Activated CD8-positive, alpha-beta memory T cell treated with anti-CD3 and anti-CD28 coated beads for 1 hour (primary cell): Measurements from ENCODE around the gene ZNF714.
"Not testable (repeated sequence)": the region's sequence is repeated elsewhere in the genome, so short reads cannot be mapped to it uniquely, and the experiment has no call there.

Experiments
- DNase-seq, 2 donors: peaks; one replicate each; pipeline ENCODE4 v3.0.0-alpha.2; 2020; ENCODE audit warnings: low read depth in 1 of 2; ENCODE audit errors: extremely low read depth in 1 of 2

Gene ZNF714

DNA sequence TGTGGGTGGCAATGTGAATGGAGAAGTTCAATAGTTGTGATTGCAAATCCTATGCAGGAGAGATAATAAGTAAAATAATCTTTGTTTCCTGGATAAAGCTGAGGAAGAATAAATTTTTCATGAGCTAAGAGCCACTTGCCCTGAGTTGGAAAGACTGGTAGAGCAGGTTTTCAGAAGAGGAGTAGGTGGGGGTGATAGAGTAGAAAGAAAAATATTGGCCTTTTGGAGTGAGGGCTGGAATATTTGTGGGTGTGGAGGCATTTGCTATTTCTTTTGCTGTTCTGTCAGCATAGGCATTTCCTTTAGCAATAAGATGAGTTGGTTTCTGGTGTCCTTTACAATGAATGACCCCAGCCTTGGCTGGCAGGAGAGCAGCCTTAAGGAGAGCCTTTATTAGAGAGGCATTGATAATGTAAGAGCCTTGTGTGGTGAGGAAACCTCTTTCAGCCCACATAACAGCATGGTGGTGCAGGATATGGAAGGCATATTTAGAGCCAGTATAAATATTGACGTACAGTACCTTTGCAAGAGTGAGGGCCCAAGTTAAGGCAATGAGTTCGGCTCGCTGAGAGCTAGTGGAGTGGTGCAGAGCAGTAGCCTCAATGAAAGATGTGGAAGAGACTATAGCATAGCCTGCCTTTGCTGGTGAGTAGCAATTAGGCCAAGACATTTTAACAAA is 48.2 kb downstream of the ZNF714 start:
- DNase-seq, result no peak

DNA sequence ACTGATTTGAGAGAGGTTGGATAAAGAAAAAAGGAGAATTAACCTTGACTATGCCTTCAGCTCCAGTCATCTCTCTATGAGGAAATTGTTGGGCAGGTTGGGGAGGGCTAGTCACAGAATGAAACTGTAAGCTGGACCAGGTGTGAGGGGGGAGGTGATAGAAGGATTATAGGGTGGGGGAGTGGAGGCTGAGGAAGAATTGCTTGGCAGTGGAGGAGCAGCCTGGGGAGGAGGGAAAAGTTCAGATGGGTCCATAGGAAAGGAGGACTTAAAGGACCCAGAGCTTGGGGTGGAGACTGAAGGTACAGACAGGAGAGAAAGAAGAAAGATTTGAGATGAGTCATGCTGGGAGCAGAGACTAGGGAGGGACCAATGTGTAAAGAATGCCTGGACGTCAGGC is 51.6 kb downstream of the ZNF714 start:
- no peak for DNase-seq

DNA sequence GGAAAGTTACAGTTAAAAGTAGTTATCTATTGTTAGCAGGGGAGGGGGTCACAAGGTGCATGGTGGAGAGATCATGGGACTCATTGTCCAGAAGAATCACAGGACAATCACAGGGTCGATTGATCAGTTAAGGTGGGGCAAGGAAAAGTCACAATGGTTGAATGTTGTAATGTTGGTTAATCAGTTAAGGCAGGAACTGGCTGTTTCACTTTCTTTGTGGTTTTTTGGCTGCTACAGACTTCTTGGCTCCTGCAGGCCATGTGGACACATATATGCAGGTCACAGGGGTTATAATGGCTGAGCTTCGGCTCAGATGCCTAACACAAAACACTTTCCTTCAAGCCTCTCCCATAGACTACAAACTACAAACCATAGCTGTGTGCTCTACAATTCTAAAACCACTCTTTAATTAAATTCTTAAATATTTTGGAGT is 52.9 kb downstream of the ZNF714 start:
- DNase-seq, result no peak

DNA sequence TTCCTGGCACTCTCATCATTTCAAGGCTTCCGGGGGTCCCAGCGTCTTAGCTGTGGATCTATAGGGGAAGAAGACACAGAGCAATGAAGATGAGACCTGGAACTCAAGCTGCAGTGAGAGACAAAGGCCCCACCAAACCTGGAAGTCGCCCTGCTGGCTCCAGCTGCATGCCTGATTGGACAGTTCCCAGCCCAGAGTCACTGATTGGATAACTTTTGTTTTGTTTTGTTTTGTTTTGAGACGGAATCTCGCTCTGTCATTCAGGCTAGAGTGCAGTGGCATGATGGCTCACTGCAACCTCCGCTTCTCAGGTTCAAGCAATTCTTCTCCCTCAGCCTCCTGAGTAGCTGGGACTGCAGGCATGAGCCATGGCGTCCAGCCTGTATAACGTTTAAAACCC is 53.4 kb downstream of the ZNF714 start:
- DNase-seq, result no peak

DNA sequence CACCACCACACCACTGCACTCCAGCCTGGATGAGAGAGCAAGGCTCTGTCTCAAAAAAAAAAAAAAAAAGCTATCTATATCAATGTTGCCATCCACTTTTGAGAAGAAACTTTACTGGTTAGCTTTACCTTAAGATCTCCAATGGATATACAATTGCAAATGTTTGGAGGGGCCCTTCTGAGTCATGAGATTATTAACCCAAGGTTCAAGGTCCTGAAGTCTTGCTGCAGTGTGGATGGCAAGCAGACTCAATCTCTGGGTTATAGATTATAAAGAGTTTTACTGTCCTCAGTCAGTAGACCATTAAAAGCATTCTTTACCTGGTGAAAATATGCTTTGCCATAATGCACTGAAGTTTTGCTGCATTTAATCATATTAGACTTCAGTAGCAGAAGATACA is 56.1 kb downstream of the ZNF714 start:
- DNase-seq, result no peak

DNA sequence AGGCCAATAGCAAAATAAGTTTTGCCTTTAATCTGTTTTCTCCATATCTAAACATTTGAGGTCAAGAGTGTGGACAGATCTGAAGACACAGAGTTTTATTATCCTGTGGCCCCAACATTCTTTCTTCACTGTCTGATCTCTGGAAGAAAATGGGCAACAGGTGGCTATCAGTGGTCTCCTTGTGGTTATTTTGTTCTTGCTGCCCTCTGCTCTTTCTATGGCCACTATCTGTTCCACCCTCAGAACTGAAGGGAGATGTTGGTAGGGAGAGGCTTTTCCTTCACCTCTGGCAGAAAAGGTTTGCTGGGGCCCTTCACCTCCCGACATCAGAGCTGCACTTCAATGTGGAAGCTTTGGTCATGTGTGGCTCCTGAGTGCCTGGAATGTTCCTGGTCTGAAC is 59.0 kb downstream of the ZNF714 start:
- DNase-seq, result not testable (repeated sequence)

DNA sequence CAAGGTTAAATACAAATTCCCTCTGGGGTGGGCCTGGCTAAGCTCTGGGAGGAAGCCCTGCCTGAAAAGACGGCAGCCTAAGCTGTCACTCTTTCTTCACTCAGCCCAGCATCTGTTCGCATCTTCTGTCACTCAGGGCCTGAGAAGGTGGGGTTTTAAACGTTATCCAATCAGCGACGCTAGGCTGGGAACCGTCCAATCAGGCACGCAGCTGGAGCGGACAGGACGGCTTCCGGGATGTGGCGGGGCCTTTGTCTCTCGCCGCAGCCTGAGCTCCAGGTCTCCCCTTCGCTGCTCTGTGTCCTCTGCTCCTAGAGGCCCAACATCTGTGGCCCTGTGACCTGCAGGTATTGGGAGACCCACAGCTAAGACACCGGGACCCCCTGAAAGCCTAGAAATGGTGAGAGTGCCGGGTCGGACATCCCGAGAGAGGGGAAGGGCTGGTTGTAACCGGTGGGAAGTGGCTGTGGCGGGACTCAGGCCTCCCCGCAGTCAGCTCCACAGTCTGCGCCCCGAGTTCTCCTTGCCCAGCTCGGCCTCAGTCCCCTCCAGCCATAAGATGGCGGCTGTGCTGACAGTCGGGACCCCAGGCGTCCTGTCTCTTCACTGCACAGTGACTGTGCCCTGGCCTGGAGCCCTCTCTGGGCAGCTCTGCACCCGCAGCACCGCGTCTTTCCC is 59.9 kb downstream of the ZNF714 start, which contains the start of gene ZNF431:
Gene ZNF431 (plus strand): TSS at position 254 of the 678 bp plus-strand sequence. CDS start 144 bp downstream, at position 398.
- peak; percentile 73 for DNase-seq

DNA sequence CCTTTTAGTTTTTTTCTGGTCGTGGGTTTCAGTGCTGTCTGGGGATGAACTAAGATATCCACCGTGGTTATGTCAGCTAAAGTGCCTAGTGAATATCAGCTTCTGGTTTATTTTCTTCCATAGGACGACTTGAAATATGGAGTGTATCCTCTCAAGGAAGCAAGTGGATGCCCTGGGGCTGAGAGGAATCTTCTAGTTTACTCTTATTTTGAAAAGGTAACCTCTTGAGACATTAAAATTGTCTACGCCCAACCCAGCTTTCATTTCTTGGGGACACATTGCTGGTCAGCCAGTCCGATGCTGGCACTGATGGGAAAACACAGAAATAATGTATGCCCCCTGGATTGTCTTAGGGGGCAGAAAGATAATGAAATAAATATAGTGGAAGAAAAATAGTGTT is 61.4 kb downstream of the ZNF714 start:
- no peak for DNase-seq

DNA sequence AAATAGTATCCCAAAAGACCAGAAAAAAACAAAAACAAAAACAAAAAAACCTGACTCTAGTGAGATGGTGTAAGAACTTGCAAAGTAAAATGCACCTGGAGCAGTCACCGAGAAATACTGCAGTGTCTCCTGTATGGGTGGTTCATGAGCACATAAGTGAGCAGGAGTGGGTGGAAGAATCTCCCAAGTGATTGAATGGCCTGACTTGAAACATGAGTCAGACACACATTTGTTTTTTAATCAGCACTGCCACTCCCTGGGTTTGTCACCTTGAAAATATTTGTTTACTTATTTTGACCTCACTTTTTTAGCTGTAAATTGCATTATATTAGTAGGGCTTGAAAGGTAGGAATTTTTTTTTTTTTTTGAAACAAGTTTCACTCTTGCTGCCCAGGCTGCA is 61.9 kb downstream of the ZNF714 start:
- DNase-seq, result no peak

DNA sequence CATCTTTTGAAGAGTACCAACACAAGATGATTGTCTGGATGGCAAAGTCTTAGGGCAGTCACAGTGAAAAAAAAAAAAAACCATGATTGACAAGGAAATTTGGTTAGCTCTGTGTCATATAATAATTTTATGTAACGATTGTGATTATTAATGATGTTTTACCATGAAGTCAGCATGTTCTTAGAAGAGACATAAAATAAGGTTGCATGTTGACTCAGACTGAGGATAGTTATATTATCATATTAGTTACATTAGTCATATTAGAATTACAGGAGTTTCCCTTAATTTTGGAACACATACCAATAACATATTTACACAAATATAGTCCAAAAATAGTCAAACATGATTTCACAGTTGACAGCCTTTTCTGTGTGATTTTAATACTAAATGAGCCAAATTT is 65.5 kb downstream of the ZNF714 start:
- DNase-seq, result no peak

DNA sequence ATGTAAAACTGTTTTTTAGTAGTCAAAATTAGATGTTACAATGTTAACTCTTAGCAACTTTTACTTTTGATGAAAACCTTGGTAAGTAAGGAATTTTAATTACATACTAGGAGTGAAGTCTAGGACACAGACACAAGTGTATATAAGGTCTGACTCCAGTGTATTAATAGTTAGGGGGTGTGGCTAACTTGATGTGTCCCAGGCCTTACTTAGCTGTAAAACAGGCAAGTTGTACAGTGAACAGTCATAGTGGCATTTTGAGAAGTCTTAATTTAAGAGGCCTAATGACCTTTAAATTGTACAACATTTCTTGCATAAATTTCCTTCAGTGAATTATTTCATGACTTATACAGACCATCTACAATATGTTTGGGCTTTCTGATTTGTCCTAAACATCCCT is 66.7 kb downstream of the ZNF714 start:
- no peak for DNase-seq

DNA sequence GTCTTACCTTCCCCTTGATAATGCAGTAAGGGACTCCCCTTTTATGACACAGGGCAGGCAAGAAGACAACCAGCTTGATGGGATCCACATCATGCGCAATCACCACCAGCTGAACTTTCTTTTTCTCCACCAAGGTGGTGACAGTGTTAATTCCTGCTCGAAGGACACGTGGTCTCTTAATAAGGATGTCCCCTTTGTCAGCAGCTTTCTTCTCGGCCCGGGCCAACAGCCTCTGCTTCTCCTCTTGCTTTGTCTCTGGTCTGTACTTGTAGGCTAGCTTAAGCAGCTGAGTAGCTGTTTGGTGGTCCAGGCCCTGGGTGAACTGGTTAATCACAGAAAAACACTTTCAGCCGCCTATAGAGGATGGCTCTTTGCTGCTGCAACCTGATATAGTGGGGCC is 67.9 kb downstream of the ZNF714 start:
- DNase-seq, result no peak

DNA sequence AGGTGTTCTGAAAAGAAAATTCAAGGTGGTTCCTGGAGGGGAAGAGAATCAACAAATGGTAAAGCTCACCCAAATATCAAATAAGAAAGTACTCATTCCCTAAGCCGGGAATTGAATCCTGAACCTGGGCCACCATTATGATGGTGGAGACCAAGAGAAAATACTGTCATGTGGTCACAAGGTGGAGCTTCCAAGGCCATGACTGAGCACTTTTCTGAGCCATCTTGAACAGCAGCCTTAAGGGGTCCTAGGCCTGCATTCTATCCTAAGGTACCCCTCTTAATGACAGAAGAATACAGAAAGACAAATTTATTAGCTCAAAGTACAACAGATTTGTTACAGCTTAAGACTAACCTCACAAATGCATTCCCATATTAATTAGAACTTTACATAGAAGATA is 69.5 kb downstream of the ZNF714 start:
- DNase-seq, result no peak

DNA sequence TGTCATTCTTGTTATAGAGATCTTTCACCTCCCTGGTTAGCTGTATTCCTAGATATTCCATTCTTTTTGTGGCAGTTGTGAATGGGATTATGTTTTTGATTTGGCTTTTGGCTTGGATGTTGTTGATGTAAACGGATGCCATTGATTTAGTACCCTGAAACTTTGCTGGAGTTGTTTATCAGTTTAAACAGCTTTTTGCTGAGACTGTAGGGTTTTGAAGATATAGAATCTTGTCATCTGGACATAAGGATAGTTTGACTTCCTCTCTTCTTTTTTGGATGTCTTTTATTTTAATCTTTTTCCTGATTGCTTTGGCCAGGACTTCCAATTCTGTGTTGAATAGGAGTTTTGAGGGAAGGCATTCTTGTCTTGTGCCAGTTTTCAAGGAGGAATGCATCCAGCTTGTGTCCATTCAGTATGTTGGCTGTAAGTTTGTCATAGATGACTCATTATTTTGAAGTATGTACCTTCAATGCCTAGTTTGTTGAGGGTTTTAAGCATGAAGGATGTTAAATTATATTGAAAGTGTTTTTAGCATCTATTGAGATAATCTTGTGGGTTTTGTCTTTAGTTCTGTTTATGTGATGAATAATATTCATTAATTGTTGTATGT is 76.6 kb downstream of the ZNF714 start:
- no peak for DNase-seq

DNA sequence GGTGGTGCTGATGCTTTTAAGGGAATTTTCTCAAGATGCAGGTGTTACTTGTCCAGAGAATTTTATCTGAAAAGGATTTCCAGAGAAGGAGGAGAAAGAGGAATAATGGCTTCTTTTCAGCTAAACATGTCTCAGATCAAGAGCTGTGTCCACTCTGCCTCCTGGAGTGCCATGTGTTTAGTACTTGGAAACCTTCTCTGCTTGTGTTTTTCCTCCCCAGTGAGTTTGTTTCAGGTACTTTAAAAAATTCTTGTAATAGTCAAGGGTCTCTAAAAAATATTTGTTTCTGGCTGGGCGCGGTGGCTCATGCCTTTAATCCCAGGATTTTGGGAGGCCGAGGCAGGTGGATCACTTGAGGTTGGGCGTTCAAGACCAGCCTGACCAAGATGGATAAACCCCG is 82.5 kb downstream of the ZNF714 start:
- no peak for DNase-seq

DNA sequence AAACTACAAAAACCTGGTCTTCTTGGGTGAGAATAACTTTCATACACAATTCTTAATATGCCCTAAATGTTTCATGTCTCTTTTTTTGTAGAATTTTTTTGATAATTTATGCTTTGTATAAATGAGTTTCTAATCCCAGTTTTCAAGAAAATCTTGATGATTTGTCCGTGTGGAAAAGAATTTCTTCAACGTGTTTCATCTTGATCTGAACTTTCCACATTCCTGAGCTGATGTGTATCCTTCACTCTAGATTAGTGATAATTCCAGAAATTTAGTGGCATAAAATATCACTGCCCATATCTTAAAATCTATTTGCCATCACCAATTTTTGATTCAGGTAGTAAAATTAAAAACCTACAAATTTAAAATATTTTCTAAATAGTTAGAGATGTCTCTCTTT is 84.4 kb downstream of the ZNF714 start:
- DNase-seq, result no peak
